Measurements from ENCODE around the gene HDAC7.
A peak's percentile ranks its signal among the peaks of the same experiment; 100 is the strongest.

Gene HDAC7

GRCh38 chr12:47791351-47791746 is 28.4 kb downstream of the HDAC7 start:
- no peak overlapping the region for H3K4me3 Mint-ChIP-seq
- H3K9me3 Mint-ChIP-seq = no peaks in the 10 kb centered on the region
- H3K36me3 Mint-ChIP-seq (ENCODE audit: low read depth) = peaks cover 95% of the 10 kb centered on the region
- no peak for DNase-seq
- H3K27me3 Mint-ChIP-seq = no peaks in the 10 kb centered on the region
- H3K4me1 Mint-ChIP-seq (ENCODE audit: low read depth) = peaks cover 19% of the 10 kb centered on the region
- peak overlapping the region; percentile 57 for H3K27ac Mint-ChIP-seq

GRCh38 chr12:47790676-47791350 is 28.9 kb downstream of the HDAC7 start:
- H3K36me3 Mint-ChIP-seq (ENCODE audit: low read depth) = peaks cover 96% of the 10 kb centered on the region
- H3K9me3 Mint-ChIP-seq = no peaks in the 10 kb centered on the region
- peaks cover 24% of the 10 kb centered on the region for H3K4me1 Mint-ChIP-seq (ENCODE audit: low read depth)

GRCh38 chr12:47789712-47790489 is 29.8 kb downstream of the HDAC7 start:
- Mint-ChIP-seq H3K27ac (peak overlapping the region; percentile 94), H3K27me3 (no peaks in the 10 kb centered on the region), H3K36me3 (ENCODE audit: low read depth) (peaks cover 96% of the 10 kb centered on the region), H3K9me3 (no peaks in the 10 kb centered on the region), H3K4me1 (ENCODE audit: low read depth) (peaks cover 28% of the 10 kb centered on the region), H3K4me3 (no peak overlapping the region)
- no peak for DNase-seq

More at GRCh38 chr12:47790676-47791350, 28.9 kb downstream of the HDAC7 start:
- peak overlapping the region; percentile 57 for H3K27ac Mint-ChIP-seq
- no peak for DNase-seq
- no peak overlapping the region for H3K4me3 Mint-ChIP-seq
- H3K27me3 Mint-ChIP-seq = no peaks in the 10 kb centered on the region

GRCh38 chr12:47789141-47789540 is 30.6 kb downstream of the HDAC7 start:
- H3K27me3 Mint-ChIP-seq = no peaks in the 10 kb centered on the region
- H3K4me1 Mint-ChIP-seq (ENCODE audit: low read depth) = peaks cover 28% of the 10 kb centered on the region
- no peaks in the 10 kb centered on the region for H3K9me3 Mint-ChIP-seq
- peak overlapping the region; percentile 94 for H3K27ac Mint-ChIP-seq
- no peak overlapping the region for H3K4me3 Mint-ChIP-seq
- peaks cover 96% of the 10 kb centered on the region for H3K36me3 Mint-ChIP-seq (ENCODE audit: low read depth)
- no peak for DNase-seq

GRCh38 chr12:47787596-47788319 is 31.9 kb downstream of the HDAC7 start:
- peaks cover 30% of the 10 kb centered on the region for H3K4me1 Mint-ChIP-seq (ENCODE audit: low read depth)
- H3K36me3 Mint-ChIP-seq (ENCODE audit: low read depth) = peaks cover 97% of the 10 kb centered on the region
- H3K27ac Mint-ChIP-seq = peak overlapping the region; percentile 94

GRCh38 chr12:47786662-47787280 is 32.9 kb downstream of the HDAC7 start:
- H3K36me3 Mint-ChIP-seq (ENCODE audit: low read depth) = peaks cover 96% of the 10 kb centered on the region
- H3K27ac Mint-ChIP-seq = peak overlapping the region; percentile 94
- no peaks in the 10 kb centered on the region for H3K27me3 Mint-ChIP-seq
- no peak overlapping the region for H3K4me3 Mint-ChIP-seq
- no peaks in the 10 kb centered on the region for H3K9me3 Mint-ChIP-seq
- no peak for DNase-seq
- H3K4me1 Mint-ChIP-seq (ENCODE audit: low read depth) = peaks cover 32% of the 10 kb centered on the region

More at GRCh38 chr12:47787596-47788319, 31.9 kb downstream of the HDAC7 start:
- Mint-ChIP-seq H3K9me3 (no peaks in the 10 kb centered on the region), H3K4me3 (no peak overlapping the region), H3K27me3 (no peaks in the 10 kb centered on the region)
- no peak for DNase-seq

GRCh38 chr12:47785887-47786661 is 33.6 kb downstream of the HDAC7 start:
- H3K27ac Mint-ChIP-seq = peak overlapping the region; percentile 94

GRCh38 chr12:47785036-47785886 is 34.4 kb downstream of the HDAC7 start:
- H3K36me3 Mint-ChIP-seq (ENCODE audit: low read depth) = peaks cover 88% of the 10 kb centered on the region
- H3K9me3 Mint-ChIP-seq = no peaks in the 10 kb centered on the region
- H3K27me3 Mint-ChIP-seq = no peaks in the 10 kb centered on the region
- peak; percentile 46 for DNase-seq
- H3K4me3 Mint-ChIP-seq = no peak overlapping the region
- H3K4me1 Mint-ChIP-seq (ENCODE audit: low read depth) = peaks cover 32% of the 10 kb centered on the region
- peak overlapping the region; percentile 94 for H3K27ac Mint-ChIP-seq

More at GRCh38 chr12:47785887-47786661, 33.6 kb downstream of the HDAC7 start:
- Mint-ChIP-seq H3K4me1 (ENCODE audit: low read depth) (peaks cover 32% of the 10 kb centered on the region), H3K36me3 (ENCODE audit: low read depth) (peaks cover 96% of the 10 kb centered on the region), H3K4me3 (no peak overlapping the region), H3K27me3 (no peaks in the 10 kb centered on the region), H3K9me3 (no peaks in the 10 kb centered on the region)
- DNase-seq = no peak

GRCh38 chr12:47783821-47784819 is 35.6 kb downstream of the HDAC7 start:
- H3K9me3 Mint-ChIP-seq = no peaks in the 10 kb centered on the region
- H3K4me3 Mint-ChIP-seq = no peak overlapping the region
- peaks cover 79% of the 10 kb centered on the region for H3K36me3 Mint-ChIP-seq (ENCODE audit: low read depth)
- H3K27ac Mint-ChIP-seq = peak overlapping the region; percentile 94
- no peak for DNase-seq
- no peaks in the 10 kb centered on the region for H3K27me3 Mint-ChIP-seq
- peaks cover 42% of the 10 kb centered on the region for H3K4me1 Mint-ChIP-seq (ENCODE audit: low read depth)

- no peak overlapping the region for H3K4me3 Mint-ChIP-seq
- peaks cover 45% of the 10 kb centered on the region for H3K4me1 Mint-ChIP-seq (ENCODE audit: low read depth)
- H3K9me3 Mint-ChIP-seq = no peaks in the 10 kb centered on the region
- peak overlapping the region; percentile 53 for H3K27ac Mint-ChIP-seq
- H3K36me3 Mint-ChIP-seq (ENCODE audit: low read depth) = peaks cover 70% of the 10 kb centered on the region
- H3K27me3 Mint-ChIP-seq = no peaks in the 10 kb centered on the region
- no peak for DNase-seq
Observed at GRCh38 chr12:47783024-47783755, 36.5 kb downstream of the HDAC7 start.

GRCh38 chr12:47782372-47782770 is 37.3 kb downstream of the HDAC7 start:
- Mint-ChIP-seq H3K4me3 (no peak overlapping the region), H3K4me1 (ENCODE audit: low read depth) (peaks cover 38% of the 10 kb centered on the region), H3K9me3 (no peaks in the 10 kb centered on the region), H3K27me3 (no peaks in the 10 kb centered on the region), H3K27ac (peak overlapping the region; percentile 53), H3K36me3 (ENCODE audit: low read depth) (peaks cover 62% of the 10 kb centered on the region)
- no peak for DNase-seq

Measured in activated T-cell treated with anti-CD3 and anti-CD28 coated beads, Interleukin-2, amount 50 U/mL, for 24 hours (primary cell).